SK-N-SH treated with all-trans-retinoic acid at 6 μM for 48 hours (cell line): Measurements from ENCODE around the gene KRTAP5-3.

ENCODE experiments used
- ATAC-seq: fragments of 200-7000 bp; cut with Tn5 transposase; 3 replicates; pipeline ENCODE4 v1.9.1; 2020; ENCODE audit warnings: mild to moderate bottlenecking, moderate library complexity
- ARNTL ChIP-seq: fragments of 450-650 bp; formaldehyde crosslinking; IDR thresholded peaks from 2 replicates; pipeline ENCODE4 v1.5.0; 2020; ENCODE audit warnings: low read depth, mild to moderate bottlenecking, moderate library complexity, borderline replicate concordance
- BACH2 ChIP-seq: fragments of 250-450 bp; sonication (Bioruptor Pico); IDR thresholded peaks from 2 replicates; pipeline ENCODE4 v1.9.0; 2021; ENCODE audit warnings: mild to moderate bottlenecking, borderline replicate concordance
- CSDC2 ChIP-seq: fragments of 250-450 bp; sonication (Bioruptor Pico); IDR thresholded peaks from 2 replicates; pipeline ENCODE4 v1.5.0; 2020; ENCODE audit warnings: mild to moderate bottlenecking, moderate library complexity
- ESRRG ChIP-seq: fragments of 250-450 bp; sonication (Bioruptor Pico); IDR thresholded peaks from 2 replicates; pipeline ENCODE4 v1.6.1; 2021; ENCODE audit warnings: mild to moderate bottlenecking
- GLIS3 ChIP-seq: fragments of 250-450 bp; sonication (Bioruptor Pico); IDR thresholded peaks from 2 replicates; pipeline ENCODE4 v1.5.0; 2020; ENCODE audit warnings: mild to moderate bottlenecking, moderate library complexity
- ISL1 ChIP-seq: fragments of 250-450 bp; sonication (Bioruptor Pico); IDR thresholded peaks from 2 replicates; pipeline ENCODE4 v2.1.2; 2022; ENCODE audit warnings: mild to moderate bottlenecking, moderate library complexity
- OSR1 ChIP-seq: fragments of 250-450 bp; sonication (Bioruptor Pico); IDR thresholded peaks from 2 replicates; pipeline ENCODE4 v1.8.0; 2022; ENCODE audit warnings: moderate library complexity, mild to moderate bottlenecking, inconsistent platforms
- PPARA ChIP-seq: fragments of 250-450 bp; sonication (Bioruptor Pico); IDR thresholded peaks from 2 replicates; pipeline ENCODE4 v1.5.0; 2020; ENCODE audit warnings: mild to moderate bottlenecking, borderline replicate concordance
- RARB ChIP-seq: fragments of 250-450 bp; sonication (Bioruptor Pico); IDR thresholded peaks from 2 replicates; pipeline ENCODE4 v1.8.0; 2021; ENCODE audit warnings: mild to moderate bottlenecking, moderate library complexity
- SNAI2 ChIP-seq: fragments of 250-450 bp; sonication (Bioruptor Pico); IDR thresholded peaks from 2 replicates; pipeline ENCODE4 v1.5.0; 2020; ENCODE audit warnings: mild to moderate bottlenecking, moderate library complexity
- TCF4 ChIP-seq: fragments of 250-450 bp; sonication (Bioruptor Pico); IDR thresholded peaks from 2 replicates; pipeline ENCODE4 v1.8.0; 2021; ENCODE audit warnings: mild to moderate bottlenecking, moderate library complexity, borderline replicate concordance
- TOX ChIP-seq: fragments of 250-450 bp; sonication (Bioruptor Pico); IDR thresholded peaks from 2 replicates; pipeline ENCODE4 v1.8.0; 2021; ENCODE audit warnings: mild to moderate bottlenecking, moderate library complexity, borderline replicate concordance
- ZC3H10 ChIP-seq: fragments of 250-450 bp; sonication (Bioruptor Pico); IDR thresholded peaks from 2 replicates; pipeline ENCODE4 v1.5.1; 2021; ENCODE audit warnings: mild to moderate bottlenecking, moderate library complexity
- ZFP3 ChIP-seq: fragments of 250-450 bp; sonication (Bioruptor Pico); IDR thresholded peaks from 2 replicates; pipeline ENCODE4 v1.5.0; 2020; ENCODE audit warnings: mild to moderate bottlenecking, moderate library complexity
- ZNF565 ChIP-seq: fragments of 450-650 bp; formaldehyde crosslinking; conservative IDR thresholded peaks from 2 replicates; pipeline ENCODE4 v1.5.0; 2020; ENCODE audit warnings: low read depth, mild to moderate bottlenecking, moderate library complexity
- ZNF70 ChIP-seq: fragments of 450-650 bp; formaldehyde crosslinking; IDR thresholded peaks from 2 replicates; pipeline ENCODE4 v1.5.0; 2020; ENCODE audit warnings: mild to moderate bottlenecking, moderate library complexity
- ZNF8 ChIP-seq: fragments of 450-650 bp; formaldehyde crosslinking; IDR thresholded peaks from 2 replicates; pipeline ENCODE4 v1.5.0; 2020; ENCODE audit warnings: mild to moderate bottlenecking, moderate library complexity
- TF ChIP-seq, protein P1 (sequence below): fragments of 250-450 bp; sonication (Bioruptor Pico); IDR thresholded peaks from 2 replicates; pipeline ENCODE4 v1.5.1; 2020; ENCODE audit warnings: low read depth, mild to moderate bottlenecking, moderate library complexity
- TF ChIP-seq, protein P2 (sequence below): fragments of 250-450 bp; sonication (Bioruptor Pico); IDR thresholded peaks from 2 replicates; pipeline ENCODE4 v1.8.0; 2020; ENCODE audit warnings: mild to moderate bottlenecking, moderate library complexity, borderline replicate concordance
- TF ChIP-seq, protein P3 (sequence below): fragments of 250-450 bp; sonication (Bioruptor Pico); IDR thresholded peaks from 2 replicates; pipeline ENCODE4 v1.8.0; 2021; ENCODE audit warnings: low read depth, mild to moderate bottlenecking, moderate library complexity, borderline replicate concordance
- TF ChIP-seq, protein P4 (sequence below): fragments of 250-450 bp; sonication (Bioruptor Pico); IDR thresholded peaks from 2 replicates; pipeline ENCODE4 v1.5.1; 2021; ENCODE audit warnings: mild to moderate bottlenecking, moderate library complexity
- TF ChIP-seq, protein P5 (sequence below): fragments of 250-450 bp; sonication (Bioruptor Pico); IDR thresholded peaks from 2 replicates; pipeline ENCODE4 v1.5.0; 2020; ENCODE audit warnings: mild to moderate bottlenecking, moderate library complexity

The KRTAP5-3 gene

DNA sequence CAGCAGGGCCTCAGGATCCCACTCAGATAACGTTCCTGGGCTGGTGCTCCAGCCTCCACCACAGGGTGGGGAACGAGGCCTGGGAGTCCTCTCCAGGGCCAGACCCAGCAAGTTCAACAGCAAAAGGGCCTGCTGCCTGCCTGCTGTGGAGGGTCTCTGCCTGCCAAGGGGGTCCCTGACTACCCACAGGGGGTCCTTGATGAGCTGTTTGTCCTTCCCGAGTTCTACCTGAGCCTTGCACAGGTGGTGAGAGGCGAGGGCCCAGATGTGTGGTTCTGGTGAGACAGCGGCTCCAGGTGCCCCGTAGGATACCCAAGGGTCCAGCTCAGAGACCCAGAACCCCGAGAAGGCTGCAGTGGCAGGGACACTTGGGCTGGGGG, 40.6 kb downstream of the KRTAP5-3 start:
- ATAC-seq: no peak
- TF ChIP-seq ZC3H10 (CRISPR knock-in tag): no peak
- no peak for TF ChIP-seq ZFP3 (CRISPR knock-in tag)
- TF ChIP-seq ZNF565 (CRISPR knock-in tag): no peak
- no peak for TF ChIP-seq RARB (CRISPR knock-in tag)

DNA sequence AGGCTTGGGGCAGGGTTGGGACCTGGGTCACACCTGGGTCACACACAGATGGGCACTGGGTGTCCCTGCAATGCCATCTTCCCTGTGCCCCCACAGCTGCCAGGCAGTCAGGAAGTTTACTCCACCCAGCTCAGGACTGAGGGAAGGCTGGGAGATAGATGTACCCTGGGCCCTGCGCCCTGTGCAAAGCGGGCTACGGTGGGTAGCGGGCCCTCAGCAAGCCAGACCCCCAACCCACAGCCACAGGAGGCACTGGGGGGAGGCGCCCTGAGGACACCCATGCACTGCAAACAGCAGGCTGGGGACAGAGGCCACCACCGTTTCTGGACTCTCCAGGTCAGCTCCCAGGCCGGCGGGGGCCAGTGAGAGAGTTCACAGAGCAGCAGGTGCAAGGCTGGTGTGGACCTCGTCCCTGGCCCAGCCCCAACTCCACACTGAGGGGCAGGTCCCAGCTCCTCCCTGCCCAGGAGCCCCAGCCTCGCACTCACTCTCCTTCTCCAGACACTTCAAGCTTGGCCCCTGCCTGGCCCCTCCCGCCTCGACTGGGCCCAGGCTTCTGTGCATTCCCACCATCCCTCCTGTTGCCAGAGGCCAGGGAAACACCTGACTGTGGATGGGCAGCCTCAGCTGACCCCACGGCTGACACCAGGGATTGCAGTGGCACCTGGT, 41.1 kb downstream of the KRTAP5-3 start:
- no peak for TF ChIP-seq ZNF8 (CRISPR knock-in tag)
- no peak for TF ChIP-seq PPARA (CRISPR knock-in tag)
- TF ChIP-seq ZNF70: no peak
- TF ChIP-seq SNAI2 (CRISPR knock-in tag): no peak
- no peak for ATAC-seq

DNA sequence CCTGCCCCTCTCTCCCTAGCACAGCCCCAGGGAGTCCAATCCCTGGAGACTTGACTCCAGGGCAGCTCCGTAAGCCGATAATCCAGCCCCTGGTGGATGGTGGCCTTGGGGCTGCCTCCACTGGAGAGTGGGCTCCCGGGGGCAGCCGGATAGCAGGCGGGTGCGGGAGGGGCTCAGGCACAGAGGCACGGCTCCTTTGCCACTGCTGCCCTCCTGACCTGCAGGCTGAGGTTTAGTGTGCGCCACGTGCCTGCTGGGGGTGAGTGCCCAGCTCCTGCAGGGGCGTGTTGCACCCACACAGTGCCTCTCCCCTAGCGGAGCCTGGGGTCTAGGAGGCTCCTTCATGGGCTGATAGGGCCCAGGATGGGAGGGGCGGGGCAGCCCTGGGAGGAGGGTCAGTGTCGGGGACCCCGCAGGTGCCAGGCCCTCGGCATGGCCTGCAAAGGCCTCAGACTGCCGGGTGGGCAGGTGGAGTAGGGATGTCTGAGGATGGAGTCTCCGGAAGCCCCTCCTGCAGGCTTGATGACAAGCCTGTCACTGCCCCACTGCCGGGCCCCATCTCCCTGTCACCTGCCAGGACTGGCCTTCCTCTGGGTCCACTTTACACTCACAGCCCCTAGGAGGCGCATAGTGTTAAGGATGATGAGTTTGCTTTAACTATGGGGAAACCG, 41.7 kb downstream of the KRTAP5-3 start:
- ATAC-seq: no peak
- TF ChIP-seq GLIS3 (CRISPR knock-in tag) (no peak), TCF4 (CRISPR knock-in tag) (no peak), BACH2 (CRISPR knock-in tag) (no peak), PPARA (CRISPR knock-in tag) (no peak), OSR1 (no peak), ISL1 (CRISPR knock-in tag) (no peak), ZNF565 (CRISPR knock-in tag) (no peak)
- TF ChIP-seq, protein P1, sequence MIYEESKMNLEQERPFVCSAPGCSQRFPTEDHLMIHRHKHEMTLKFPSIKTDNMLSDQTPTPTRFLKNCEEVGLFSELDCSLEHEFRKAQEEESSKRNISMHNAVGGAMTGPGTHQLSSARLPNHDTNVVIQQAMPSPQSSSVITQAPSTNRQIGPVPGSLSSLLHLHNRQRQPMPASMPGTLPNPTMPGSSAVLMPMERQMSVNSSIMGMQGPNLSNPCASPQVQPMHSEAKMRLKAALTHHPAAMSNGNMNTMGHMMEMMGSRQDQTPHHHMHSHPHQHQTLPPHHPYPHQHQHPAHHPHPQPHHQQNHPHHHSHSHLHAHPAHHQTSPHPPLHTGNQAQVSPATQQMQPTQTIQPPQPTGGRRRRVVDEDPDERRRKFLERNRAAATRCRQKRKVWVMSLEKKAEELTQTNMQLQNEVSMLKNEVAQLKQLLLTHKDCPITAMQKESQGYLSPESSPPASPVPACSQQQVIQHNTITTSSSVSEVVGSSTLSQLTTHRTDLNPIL (CRISPR knock-in tag): no peak
- TF ChIP-seq, protein P2, sequence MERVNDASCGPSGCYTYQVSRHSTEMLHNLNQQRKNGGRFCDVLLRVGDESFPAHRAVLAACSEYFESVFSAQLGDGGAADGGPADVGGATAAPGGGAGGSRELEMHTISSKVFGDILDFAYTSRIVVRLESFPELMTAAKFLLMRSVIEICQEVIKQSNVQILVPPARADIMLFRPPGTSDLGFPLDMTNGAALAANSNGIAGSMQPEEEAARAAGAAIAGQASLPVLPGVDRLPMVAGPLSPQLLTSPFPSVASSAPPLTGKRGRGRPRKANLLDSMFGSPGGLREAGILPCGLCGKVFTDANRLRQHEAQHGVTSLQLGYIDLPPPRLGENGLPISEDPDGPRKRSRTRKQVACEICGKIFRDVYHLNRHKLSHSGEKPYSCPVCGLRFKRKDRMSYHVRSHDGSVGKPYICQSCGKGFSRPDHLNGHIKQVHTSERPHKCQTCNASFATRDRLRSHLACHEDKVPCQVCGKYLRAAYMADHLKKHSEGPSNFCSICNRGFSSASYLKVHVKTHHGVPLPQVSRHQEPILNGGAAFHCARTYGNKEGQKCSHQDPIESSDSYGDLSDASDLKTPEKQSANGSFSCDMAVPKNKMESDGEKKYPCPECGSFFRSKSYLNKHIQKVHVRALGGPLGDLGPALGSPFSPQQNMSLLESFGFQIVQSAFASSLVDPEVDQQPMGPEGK (CRISPR knock-in tag): no peak
- TF ChIP-seq, protein P3, sequence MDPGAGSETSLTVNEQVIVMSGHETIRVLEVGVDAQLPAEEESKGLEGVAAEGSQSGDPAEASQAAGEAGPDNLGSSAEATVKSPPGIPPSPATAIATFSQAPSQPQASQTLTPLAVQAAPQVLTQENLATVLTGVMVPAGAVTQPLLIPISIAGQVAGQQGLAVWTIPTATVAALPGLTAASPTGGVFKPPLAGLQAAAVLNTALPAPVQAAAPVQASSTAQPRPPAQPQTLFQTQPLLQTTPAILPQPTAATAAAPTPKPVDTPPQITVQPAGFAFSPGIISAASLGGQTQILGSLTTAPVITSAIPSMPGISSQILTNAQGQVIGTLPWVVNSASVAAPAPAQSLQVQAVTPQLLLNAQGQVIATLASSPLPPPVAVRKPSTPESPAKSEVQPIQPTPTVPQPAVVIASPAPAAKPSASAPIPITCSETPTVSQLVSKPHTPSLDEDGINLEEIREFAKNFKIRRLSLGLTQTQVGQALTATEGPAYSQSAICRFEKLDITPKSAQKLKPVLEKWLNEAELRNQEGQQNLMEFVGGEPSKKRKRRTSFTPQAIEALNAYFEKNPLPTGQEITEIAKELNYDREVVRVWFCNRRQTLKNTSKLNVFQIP: no peak

DNA sequence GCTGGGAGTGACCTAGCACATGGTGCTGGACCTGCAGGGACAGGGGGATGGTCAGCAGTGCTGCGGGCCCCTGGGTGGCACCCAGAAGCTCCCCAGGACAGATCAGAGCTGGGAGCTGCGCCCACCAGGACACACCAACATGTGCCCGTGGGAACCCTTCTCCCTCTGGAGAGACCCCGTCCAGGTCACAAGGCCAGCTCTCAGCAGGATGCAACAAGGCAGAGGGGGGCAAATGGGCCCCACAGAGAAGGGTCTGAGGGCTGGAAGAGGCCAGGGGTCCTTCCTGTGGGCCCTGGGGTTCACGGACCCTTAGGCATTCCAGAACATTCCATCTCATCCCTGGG, 42.4 kb downstream of the KRTAP5-3 start:
- ATAC-seq: no peak
- TF ChIP-seq ZFP3 (CRISPR knock-in tag) (no peak), ESRRG (CRISPR knock-in tag) (no peak), ZNF70 (no peak), ISL1 (CRISPR knock-in tag) (no peak), TOX (CRISPR knock-in tag) (no peak), SNAI2 (CRISPR knock-in tag) (no peak), ZNF565 (CRISPR knock-in tag) (no peak), ARNTL (CRISPR knock-in tag) (no peak), TCF4 (CRISPR knock-in tag) (no peak), CSDC2 (no peak), RARB (CRISPR knock-in tag) (no peak), GLIS3 (CRISPR knock-in tag) (no peak), PPARA (CRISPR knock-in tag) (no peak), ZC3H10 (CRISPR knock-in tag) (no peak), ZNF8 (CRISPR knock-in tag) (no peak), OSR1 (no peak)
- TF ChIP-seq, protein P4, sequence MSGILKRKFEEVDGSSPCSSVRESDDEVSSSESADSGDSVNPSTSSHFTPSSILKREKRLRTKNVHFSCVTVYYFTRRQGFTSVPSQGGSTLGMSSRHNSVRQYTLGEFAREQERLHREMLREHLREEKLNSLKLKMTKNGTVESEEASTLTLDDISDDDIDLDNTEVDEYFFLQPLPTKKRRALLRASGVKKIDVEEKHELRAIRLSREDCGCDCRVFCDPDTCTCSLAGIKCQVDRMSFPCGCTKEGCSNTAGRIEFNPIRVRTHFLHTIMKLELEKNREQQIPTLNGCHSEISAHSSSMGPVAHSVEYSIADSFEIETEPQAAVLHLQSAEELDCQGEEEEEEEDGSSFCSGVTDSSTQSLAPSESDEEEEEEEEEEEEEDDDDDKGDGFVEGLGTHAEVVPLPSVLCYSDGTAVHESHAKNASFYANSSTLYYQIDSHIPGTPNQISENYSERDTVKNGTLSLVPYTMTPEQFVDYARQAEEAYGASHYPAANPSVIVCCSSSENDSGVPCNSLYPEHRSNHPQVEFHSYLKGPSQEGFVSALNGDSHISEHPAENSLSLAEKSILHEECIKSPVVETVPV: no peak
- TF ChIP-seq, protein P1 (CRISPR knock-in tag): no peak
- TF ChIP-seq, protein P5, sequence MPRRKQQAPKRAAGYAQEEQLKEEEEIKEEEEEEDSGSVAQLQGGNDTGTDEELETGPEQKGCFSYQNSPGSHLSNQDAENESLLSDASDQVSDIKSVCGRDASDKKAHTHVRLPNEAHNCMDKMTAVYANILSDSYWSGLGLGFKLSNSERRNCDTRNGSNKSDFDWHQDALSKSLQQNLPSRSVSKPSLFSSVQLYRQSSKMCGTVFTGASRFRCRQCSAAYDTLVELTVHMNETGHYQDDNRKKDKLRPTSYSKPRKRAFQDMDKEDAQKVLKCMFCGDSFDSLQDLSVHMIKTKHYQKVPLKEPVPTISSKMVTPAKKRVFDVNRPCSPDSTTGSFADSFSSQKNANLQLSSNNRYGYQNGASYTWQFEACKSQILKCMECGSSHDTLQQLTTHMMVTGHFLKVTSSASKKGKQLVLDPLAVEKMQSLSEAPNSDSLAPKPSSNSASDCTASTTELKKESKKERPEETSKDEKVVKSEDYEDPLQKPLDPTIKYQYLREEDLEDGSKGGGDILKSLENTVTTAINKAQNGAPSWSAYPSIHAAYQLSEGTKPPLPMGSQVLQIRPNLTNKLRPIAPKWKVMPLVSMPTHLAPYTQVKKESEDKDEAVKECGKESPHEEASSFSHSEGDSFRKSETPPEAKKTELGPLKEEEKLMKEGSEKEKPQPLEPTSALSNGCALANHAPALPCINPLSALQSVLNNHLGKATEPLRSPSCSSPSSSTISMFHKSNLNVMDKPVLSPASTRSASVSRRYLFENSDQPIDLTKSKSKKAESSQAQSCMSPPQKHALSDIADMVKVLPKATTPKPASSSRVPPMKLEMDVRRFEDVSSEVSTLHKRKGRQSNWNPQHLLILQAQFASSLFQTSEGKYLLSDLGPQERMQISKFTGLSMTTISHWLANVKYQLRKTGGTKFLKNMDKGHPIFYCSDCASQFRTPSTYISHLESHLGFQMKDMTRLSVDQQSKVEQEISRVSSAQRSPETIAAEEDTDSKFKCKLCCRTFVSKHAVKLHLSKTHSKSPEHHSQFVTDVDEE (CRISPR knock-in tag): no peak
- TF ChIP-seq, protein P3: no peak
